ENCODE measurements around the gene RAPGEF1. TPM values are rescaled to one million over a fixed set of nuclear protein-coding genes. Genes with fewer than 3 reads are reported as not detected.
"Not testable (repeated sequence)": the region's sequence is repeated elsewhere in the genome, so short reads cannot be mapped to it uniquely, and the experiment has no call there.

The RAPGEF1 gene
- total and polyA plus RNA-seq, 9 of the 15 experiments (the other 6 are each of a cell fraction or from before 2014, with no cell fraction given), result 0.06 to 44.1 (median 19.9) TPM

- in situ Hi-C loops (cut with MboI); H3K4me3 ChIP-seq; H3K9ac ChIP-seq (ENCODE audit: insufficient read depth in 1 of 2, low read depth in 2 of 2, low read length in 2 of 2); H3K27me3 ChIP-seq (ENCODE audit: control insufficient read depth in 2 of 2, insufficient read depth in 2 of 2, low read length in 2 of 2); CTCF ChIA-PET (ENCODE audit: low intra/inter-chr PET ratio); H3K9me1 ChIP-seq (ENCODE audit: control insufficient read depth, insufficient read depth, low read length); BruUV-seq (replicated peaks); ATAC-seq; FAIRE-seq; DNase-seq (ENCODE audit: extremely low read depth in 1 of 4, low spot score in 3 of 4); POLR2A ChIA-PET; intact Hi-C loops (cut with micrococcal nuclease); H3K27ac ChIP-seq (ENCODE audit: extremely low read depth, low read depth, low read length); H2AFZ ChIP-seq (ENCODE audit: low read depth, low read length); H3K79me2 ChIP-seq (ENCODE audit: control insufficient read depth, insufficient read depth, low read length); H3K36me3 ChIP-seq (ENCODE audit: control insufficient read depth, insufficient read depth, low read length); H3K9me3 ChIP-seq (replicated peaks; ENCODE audit: control insufficient read depth, insufficient read depth, low read depth, low read length); H3K4me2 ChIP-seq (ENCODE audit: insufficient read depth, low read length); H4K20me1 ChIP-seq (replicated peaks; ENCODE audit: control insufficient read depth, insufficient read depth, low read length): not testable (repeated sequence)
- peaks cover 3 to 21% of the 10 kb centered on the region in 2 experiments; a peak in 4 of 5 replicates for H3K4me1 ChIP-seq (replicated peaks in 1 of 2; ENCODE audit: control insufficient read depth in 2 of 2, insufficient read depth in 2 of 2, low read length in 2 of 2)
- 73% methylated on average over 5 of the region's 5 CpGs for WGBS (ENCODE audit: insufficient coverage, low coverage, missing lambda C conversion rate)
These were observed 58.8 kb downstream of the RAPGEF1 start for GRCh38 chr9:131681108-131681507.

- H3K4me1 ChIP-seq (replicated peaks in 1 of 2; ENCODE audit: control insufficient read depth in 2 of 2, insufficient read depth in 2 of 2, low read length in 2 of 2), result peaks cover 9 to 21% of the 10 kb centered on the region in 2 experiments
- 76% methylated on average over 12 of the region's 12 CpGs for WGBS (ENCODE audit: insufficient coverage, low coverage, missing lambda C conversion rate)
- H3K4me3 ChIP-seq, result no peak overlapping the region
- H3K79me2 ChIP-seq (ENCODE audit: control insufficient read depth, insufficient read depth, low read length), result peaks cover 10% of the 10 kb centered on the region; the same call in 1 of the 3 replicates
- 0 out of 2 replicates have a peak, but pooled peaks cover 12% of the 10 kb centered on the region for H4K20me1 ChIP-seq (replicated peaks; ENCODE audit: control insufficient read depth, insufficient read depth, low read length)
- no peak for ATAC-seq
- ChIA-PET POLR2A (interaction anchor here (1.5 kb wide), 1 partner anchor 15 kb away, joined by 9 read pairs; no protein-coding TSS in a partner anchor), CTCF (ENCODE audit: low intra/inter-chr PET ratio) (no interaction called here)
- H3K9me1 ChIP-seq (ENCODE audit: control insufficient read depth, insufficient read depth, low read length), result no peaks in the 10 kb centered on the region
- H3K27me3 ChIP-seq (ENCODE audit: control insufficient read depth in 2 of 2, insufficient read depth in 2 of 2, low read length in 2 of 2), result no peaks in the 10 kb centered on the region
- no peak overlapping the region for H3K9ac ChIP-seq (ENCODE audit: insufficient read depth in 1 of 2, low read depth in 2 of 2, low read length in 2 of 2)
- FAIRE-seq, result no peak
- no peaks in the 10 kb centered on the region for H3K36me3 ChIP-seq (ENCODE audit: control insufficient read depth, insufficient read depth, low read length)
- no TSS peak for BruUV-seq (replicated peaks)
- H3K4me2 ChIP-seq (ENCODE audit: insufficient read depth, low read length), result no peak overlapping the region
- no peak overlapping the region for H3K27ac ChIP-seq (ENCODE audit: extremely low read depth, low read depth, low read length)
- intact Hi-C loops (cut with micrococcal nuclease), result no loop called here
- no peak overlapping the region for H2AFZ ChIP-seq (ENCODE audit: low read depth, low read length)
- no peak for DNase-seq (ENCODE audit: extremely low read depth in 1 of 4, low spot score in 3 of 4)
- H3K9me3 ChIP-seq (replicated peaks; ENCODE audit: control insufficient read depth, insufficient read depth, low read depth, low read length), result no peaks in the 10 kb centered on the region
- in situ Hi-C loops (cut with MboI), result no loop called here
- TF ChIP-seq ZNF445 (CRISPR knock-in tag; IDR thresholded peaks at IDR 0.05; ENCODE audit: low read depth), result no peak
- no peak for TF ChIP-seq ZNF77 (CRISPR knock-in tag; IDR thresholded peaks at IDR 0.05)
- TF ChIP-seq EWSR1 (IDR thresholded peaks at IDR 0.05; ENCODE audit: borderline replicate concordance, low read depth, partially characterized antibody), result no peak
- TF ChIP-seq ZNF609 (CRISPR knock-in tag; IDR thresholded peaks at IDR 0.05; ENCODE audit: borderline replicate concordance), result no peak
- TF ChIP-seq ADNP (tag; IDR thresholded peaks at IDR 0.05), result no peak
- TF ChIP-seq GTF2A2 (tag; IDR thresholded peaks at IDR 0.05), result no peak
- no peak for TF ChIP-seq VEZF1 (CRISPR knock-in tag; IDR thresholded peaks at IDR 0.05)
These were observed 60.4 kb downstream of the RAPGEF1 start for GRCh38 chr9:131679261-131680020.
